K562 (cell line): ENCODE data around the gene IGF2R. TPM values are rescaled to one million over a fixed set of nuclear protein-coding genes. Genes with fewer than 3 reads are reported as not detected.
A peak's percentile ranks its signal among the peaks of the same experiment; 100 is the strongest.

ENCODE experiments used
- CTCF ChIP-seq, 3 experiments: IDR thresholded peaks in 2 of 3; conservative IDR thresholded peaks in 1 of 3; 2 replicates each; pipeline ENCODE4 v1.5.1; 2011 to 2012; ENCODE audit warnings: low read length in 3 of 3, mild to moderate bottlenecking in 3 of 3, control low read depth in 2 of 3, improper control_type of control experiment in 1 of 3, inconsistent platforms in 1 of 3, low read depth in 1 of 3, mixed read lengths in 1 of 3, moderate library complexity in 1 of 3; ENCODE audit not compliant: insufficient read depth in 2 of 3
- DIDO1 ChIP-seq: fragments of 450-650 bp; IDR thresholded peaks from 2 replicates; pipeline ENCODE4 v1.6.1; 2016; ENCODE audit warnings: low read depth, missing biosample characterization, missing genetic modification characterization
- GATAD2B ChIP-seq: fragments of 450-650 bp; IDR thresholded peaks from 2 replicates; pipeline ENCODE4 v1.6.1; 2017; ENCODE audit warnings: mild to moderate bottlenecking, borderline replicate concordance
- GTF2F1 ChIP-seq: IDR thresholded peaks from 2 replicates; pipeline ENCODE4 v1.6.1; 2011; ENCODE audit warnings: low read depth, low read length, improper control_type of control experiment
- HDAC3 ChIP-seq: fragments of 450-650 bp; IDR thresholded peaks from 2 replicates; pipeline ENCODE4 v1.6.1; 2018; ENCODE audit warnings: borderline replicate concordance, mild to moderate bottlenecking, moderate library complexity; ENCODE audit not compliant: partially characterized antibody
- HMGN3 ChIP-seq: IDR thresholded peaks from 2 replicates; pipeline ENCODE4 v1.6.1; 2011; ENCODE audit warnings: borderline replicate concordance, low read depth, mild to moderate bottlenecking, mixed read lengths, low read length; ENCODE audit not compliant: insufficient read length; ENCODE audit errors: extremely low read depth
- KHSRP ChIP-seq: fragments of 450-650 bp; IDR thresholded peaks from 2 replicates; pipeline ENCODE4 v1.6.1; 2017
- MLLT1 ChIP-seq, 2 experiments: fragments of 450-650 bp; IDR thresholded peaks; 2 replicates each; pipeline ENCODE4 v1.6.1; 2016
- MTF1 ChIP-seq: fragments of 250-450 bp; sonication (Bioruptor Pico); IDR thresholded peaks from 2 replicates; pipeline ENCODE4 v1.9.0; 2021; ENCODE audit warnings: moderate library complexity, mild to moderate bottlenecking, inconsistent platforms, borderline replicate concordance
- NFYB ChIP-seq: IDR thresholded peaks from 2 replicates; pipeline ENCODE4 v1.6.1; 2011; ENCODE audit warnings: mild to moderate bottlenecking, moderate library complexity; ENCODE audit not compliant: insufficient read length; ENCODE audit errors: extremely low read depth
- NKRF ChIP-seq: fragments of 450-650 bp; IDR thresholded peaks from 2 replicates; pipeline ENCODE4 v1.6.1; 2016; ENCODE audit warnings: borderline replicate concordance
- POLR2A ChIP-seq: fragments of 450-650 bp; conservative IDR thresholded peaks from 2 replicates; pipeline ENCODE4 v1.6.1; 2016
- PRPF4 ChIP-seq: fragments of 200-400 bp; formaldehyde crosslinking; IDR thresholded peaks from one replicate; pipeline ENCODE4 v1.6.1; 2017; ENCODE audit warnings: low read length, low read depth, mild to moderate bottlenecking; ENCODE audit not compliant: insufficient read depth, poor library complexity, severe bottlenecking
- RCOR1 ChIP-seq, 2 experiments: IDR thresholded peaks; 2 replicates each; pipeline ENCODE4 v1.6.1; 2012; ENCODE audit warnings: low read depth in 2 of 2, low read length in 2 of 2, borderline replicate concordance in 1 of 2, improper control_type of control experiment in 1 of 2
- RFX7 ChIP-seq: fragments of 250-450 bp; sonication (Bioruptor Pico); IDR thresholded peaks from 2 replicates; pipeline ENCODE4 v1.5.1; 2021; ENCODE audit warnings: mild to moderate bottlenecking
- SMC3 ChIP-seq: conservative IDR thresholded peaks from 2 replicates; pipeline ENCODE4 v1.6.1; 2011; ENCODE audit warnings: low read depth, low read length, improper control_type of control experiment; ENCODE audit not compliant: insufficient read depth
- TAF9B ChIP-seq: fragments of 450-650 bp; IDR thresholded peaks from 2 replicates; pipeline ENCODE4 v1.6.1; 2018; ENCODE audit warnings: mild to moderate bottlenecking; ENCODE audit not compliant: partially characterized antibody
- ZNF121 ChIP-seq: sonication (generic); formaldehyde crosslinking; conservative IDR thresholded peaks from 2 replicates; pipeline ENCODE4 v1.8.0; 2022; ENCODE audit warnings: missing genetic modification reagents
- ZNF232 ChIP-seq: sonication (generic); formaldehyde crosslinking; IDR thresholded peaks from 2 replicates; pipeline ENCODE4 v1.8.0; 2022; ENCODE audit warnings: mild to moderate bottlenecking, missing genetic modification reagents
- ZNF740 ChIP-seq, 3 experiments: fragments of 200-800 bp in 1 of 3; sonication (Bioruptor generic) in 1 of 3; sonication (generic) in 1 of 3; formaldehyde crosslinking in 1 of 3; IDR thresholded peaks; 2 replicates each; pipeline versions ENCODE4 v1.6.1 to v1.8.0; 2016 to 2022; ENCODE audit warnings: mild to moderate bottlenecking in 2 of 3, missing compliant biosample characterization in 2 of 3, missing genetic modification characterization in 2 of 3, missing genetic modification reagents in 1 of 3
- ZSCAN32 ChIP-seq: fragments of 450-650 bp; formaldehyde crosslinking; IDR thresholded peaks from 2 replicates; pipeline ENCODE4 v1.4.0; 2020; ENCODE audit warnings: mild to moderate bottlenecking, moderate library complexity
- polyA plus RNA-seq, 8 experiments: library from polyadenylated mRNA; depleted of rRNA in 4 of 8; stranded (reverse) in 5 of 8; unstranded in 3 of 8; fragments of >200 nt; fragmentation: Nextera tagmentation in 2 of 8; fragmentation: Illumina TruSeq in 1 of 8; extraction: Ambion mirVana in 2 of 8; extraction: Trizol in 1 of 8; gene quantifications; 2 replicates each; pipeline versions ENCODE4 v1.2.1 to v1.2.3, GENCODE V29; 2011 to 2014; ENCODE audit warnings: inconsistent platforms in 1 of 8, missing spikeins in 1 of 8
- total RNA-seq, 7 experiments: library from RNA; depleted of rRNA in 6 of 7; stranded (reverse); fragments of >200 nt in 6 of 7; fragmentation: Illumina TruSeq in 2 of 7; extraction: Trizol in 2 of 7; gene quantifications; 2 replicates each; pipeline versions ENCODE4 v1.2.1 to v1.2.3, GENCODE V29; 2011 to 2021; ENCODE audit warnings: low replicate concordance in 1 of 7

IGF2R gene
- total and polyA plus RNA-seq, 9 of the 15 experiments (the other 6 are each of a cell fraction or from before 2014, with no cell fraction given) = 3.5 to 92.3 (median 34.5) TPM

- TF ChIP-seq ZNF740 (CRISPR knock-in tag; IDR thresholded peaks at IDR 0.05) (no peak), ZNF740 (tag; IDR thresholded peaks at IDR 0.05) (no peak), GATAD2B (no peak), RFX7 (CRISPR knock-in tag) (no peak), SMC3 (peak; percentile 10; the same call in 1 of the 2 replicates), HDAC3 (no peak), MLLT1 (IDR thresholded peaks at IDR 0.05) (no peak), RCOR1 (IDR thresholded peaks at IDR 0.05; ENCODE audit: borderline replicate concordance in 1 of 2, low read depth in 2 of 2, low read length in 2 of 2) (no peak), NFYB (no peak), MTF1 (no peak), DIDO1 (tag) (no peak), ZNF121 (no peak), TAF9B (no peak), HMGN3 (no peak), KHSRP (no peak), ZSCAN32 (CRISPR knock-in tag) (no peak), GTF2F1 (no peak), ZNF232 (CRISPR knock-in tag) (no peak), PRPF4 (no peak), NKRF (no peak), CTCF (IDR thresholded peaks at IDR 0.05 in 2 of 3, conservative IDR thresholded peaks at IDR 0.05 in 1 of 3; ENCODE audit: insufficient read depth in 2 of 3, low read depth in 1 of 3, low read length in 3 of 3) (peak; percentile 54 to 75 (median 62)), POLR2A (no peak)
These were observed 134.3 kb downstream of the IGF2R start (continued) for GRCh38 chr6:160102956-160103824.
